LHCN-M2 (cell line): ENCODE measurements around the gene LRCH4. TPM values are rescaled to one million over a fixed set of nuclear protein-coding genes. Genes with fewer than 3 reads are reported as not detected.

Experiments used
- DNase-seq: peaks from one replicate; pipeline ENCODE4 v3.0.0-alpha.2; 2012; ENCODE audit warnings: low read depth
- polyA plus RNA-seq: library from polyadenylated mRNA; unstranded; fragments of >200 nt; gene quantifications from one replicate; pipeline ENCODE4 v1.2.1, GENCODE V29; 2012; ENCODE audit warnings: missing spikeins
- total RNA-seq: library from RNA; depleted of rRNA; stranded (reverse); fragments of >200 nt; gene quantifications from 2 replicates; pipeline ENCODE4 v1.2.3, GENCODE V29; 2014; rRNA removed

LRCH4 gene
- total RNA-seq: 81.4 and 92.0 TPM in 2 replicates
- polyA plus RNA-seq: 23.2 TPM

GRCh38 chr7:100585511-100586265, at the start of gene LRCH4:
Gene LRCH4, minus strand, starts transcription at chr7:100586129. Its CDS starts 29 bp downstream, at chr7:100586100.
- no peak for DNase-seq

- no peak for DNase-seq
Measured at GRCh38 chr7:100632951-100633717, 47.2 kb upstream of the LRCH4 start.

GRCh38 chr7:100630066-100630465, 44.1 kb upstream of the LRCH4 start:
- DNase-seq: no peak

- no peak for DNase-seq
Measured at GRCh38 chr7:100629117-100629716, 43.3 kb upstream of the LRCH4 start.

- DNase-seq: no peak
Measured at GRCh38 chr7:100627238-100627549, 41.3 kb upstream of the LRCH4 start.

- peak; percentile 36 for DNase-seq
Measured at GRCh38 chr7:100626530-100627237, 40.8 kb upstream of the LRCH4 start.

- no peak for DNase-seq
Measured at GRCh38 chr7:100626055-100626454, 40.1 kb upstream of the LRCH4 start.

- DNase-seq: no peak
Measured at GRCh38 chr7:100623951-100624824, 38.3 kb upstream of the LRCH4 start.

GRCh38 chr7:100621554-100621953, 35.6 kb upstream of the LRCH4 start:
- DNase-seq: no peak

- no peak for DNase-seq
Measured at GRCh38 chr7:100620804-100621203, 34.9 kb upstream of the LRCH4 start.

- no peak for DNase-seq
Measured at GRCh38 chr7:100620239-100620638, 34.3 kb upstream of the LRCH4 start.

GRCh38 chr7:100614308-100614861, 28.5 kb upstream of the LRCH4 start:
- no peak for DNase-seq

GRCh38 chr7:100613412-100614175, 27.7 kb upstream of the LRCH4 start:
- no peak for DNase-seq

GRCh38 chr7:100612730-100613390, 26.9 kb upstream of the LRCH4 start:
- DNase-seq: peak; percentile 13

- peak; percentile 100 for DNase-seq
Measured at GRCh38 chr7:100611983-100612729, 26.2 kb upstream of the LRCH4 start, which contains the start of gene MOSPD3. Gene MOSPD3, plus strand, starts transcription at chr7:100612540. Its CDS starts 252 bp downstream, at chr7:100612792.

GRCh38 chr7:100609958-100610357, 24.0 kb upstream of the LRCH4 start:
- no peak for DNase-seq

GRCh38 chr7:100607111-100607510, 21.2 kb upstream of the LRCH4 start:
- no peak for DNase-seq

- DNase-seq: no peak
Measured at GRCh38 chr7:100606313-100606712, 20.4 kb upstream of the LRCH4 start.
